WTC11 (cell line): ENCODE measurements around the gene ECI1. TPM values are rescaled to one million over a fixed set of nuclear protein-coding genes. Genes with fewer than 3 reads are reported as not detected.

Source experiments
- AR ChIP-seq: fragments of 250-450 bp; sonication (Bioruptor Pico); IDR thresholded peaks from 2 replicates; pipeline ENCODE4 v1.9.0; 2021; ENCODE audit warnings: mild to moderate bottlenecking
- ERG ChIP-seq: fragments of 250-450 bp; sonication (Bioruptor Pico); IDR thresholded peaks from 2 replicates; pipeline ENCODE4 v1.8.0; 2021; ENCODE audit warnings: mild to moderate bottlenecking
- JAZF1 ChIP-seq: fragments of 250-450 bp; sonication (Bioruptor Pico); IDR thresholded peaks from 2 replicates; pipeline ENCODE4 v1.9.0; 2021; ENCODE audit warnings: moderate library complexity, mild to moderate bottlenecking, inconsistent platforms
- MAX ChIP-seq: sonication (generic); formaldehyde crosslinking; IDR thresholded peaks from 2 replicates; pipeline ENCODE4 v1.8.0; 2022; ENCODE audit warnings: mild to moderate bottlenecking, missing genetic modification reagents
- MYBL2 ChIP-seq: sonication (generic); formaldehyde crosslinking; IDR thresholded peaks from 2 replicates; pipeline ENCODE4 v1.8.1; 2023; ENCODE audit warnings: mild to moderate bottlenecking, moderate library complexity, missing genetic modification reagents
- NR1H2 ChIP-seq: sonication (generic); formaldehyde crosslinking; IDR thresholded peaks from 2 replicates; pipeline ENCODE4 v1.9.0; 2021; ENCODE audit warnings: mild to moderate bottlenecking, moderate library complexity, missing genetic modification reagents
- NR2C2 ChIP-seq: sonication (generic); formaldehyde crosslinking; IDR thresholded peaks from 2 replicates; pipeline ENCODE4 v1.8.0; 2022; ENCODE audit warnings: mild to moderate bottlenecking, missing genetic modification reagents
- SP1 ChIP-seq: sonication (generic); formaldehyde crosslinking; conservative IDR thresholded peaks from 2 replicates; pipeline ENCODE4 v1.8.1; 2022; ENCODE audit warnings: missing genetic modification reagents
- STAT6 ChIP-seq: sonication (generic); formaldehyde crosslinking; conservative IDR thresholded peaks from 2 replicates; pipeline ENCODE4 v1.8.1; 2023; ENCODE audit warnings: mild to moderate bottlenecking, low read depth, missing genetic modification reagents, moderate library complexity
- TEAD1 ChIP-seq: sonication (generic); formaldehyde crosslinking; IDR thresholded peaks from 2 replicates; pipeline ENCODE4 v1.8.0; 2022; ENCODE audit warnings: mild to moderate bottlenecking, missing genetic modification reagents
- TEAD4 ChIP-seq: sonication (generic); formaldehyde crosslinking; IDR thresholded peaks from 2 replicates; pipeline ENCODE4 v1.8.0; 2022; ENCODE audit warnings: mild to moderate bottlenecking, missing genetic modification reagents
- USF2 ChIP-seq: sonication (generic); formaldehyde crosslinking; IDR thresholded peaks from 2 replicates; pipeline ENCODE4 v1.8.1; 2023; ENCODE audit warnings: mild to moderate bottlenecking, missing genetic modification reagents, moderate library complexity
- ZBTB21 ChIP-seq: sonication (generic); formaldehyde crosslinking; IDR thresholded peaks from 2 replicates; pipeline ENCODE4 v1.8.1; 2023; ENCODE audit warnings: mild to moderate bottlenecking, missing genetic modification reagents, borderline replicate concordance
- ZNF281 ChIP-seq: sonication (generic); formaldehyde crosslinking; IDR thresholded peaks from 2 replicates; pipeline ENCODE4 v1.8.0; 2023; ENCODE audit warnings: mild to moderate bottlenecking, missing genetic modification reagents
- ZNF416 ChIP-seq: fragments of 250-450 bp; sonication (Bioruptor Pico); IDR thresholded peaks from 2 replicates; pipeline ENCODE4 v1.9.0; 2021; ENCODE audit warnings: mild to moderate bottlenecking, inconsistent platforms
- ZNF423 ChIP-seq: fragments of 250-450 bp; sonication (Bioruptor Pico); IDR thresholded peaks from 2 replicates; pipeline ENCODE4 v2.1.2; 2022; ENCODE audit warnings: mild to moderate bottlenecking, moderate library complexity
- total RNA-seq: library from RNA; stranded (reverse); gene quantifications from 3 replicates; pipeline ENCODE4 v1.2.3, GENCODE V29; 2021
- TF ChIP-seq, protein P1 (sequence below): fragments of 250-450 bp; sonication (Bioruptor Pico); IDR thresholded peaks from 2 replicates; pipeline ENCODE4 v1.9.0; 2021; ENCODE audit warnings: mild to moderate bottlenecking, borderline replicate concordance
- TF ChIP-seq, protein P2 (sequence below): fragments of 250-450 bp; sonication (Bioruptor Pico); conservative IDR thresholded peaks from 2 replicates; pipeline ENCODE4 v1.9.0; 2021; ENCODE audit warnings: mild to moderate bottlenecking
- TF ChIP-seq, protein P3 (sequence below): sonication (generic); formaldehyde crosslinking; IDR thresholded peaks from 2 replicates; pipeline ENCODE4 v1.8.0; 2023; ENCODE audit warnings: missing genetic modification reagents

The ECI1 gene
- total RNA-seq, 1 experiment from 2014 or later: 100 TPM

- TF ChIP-seq TEAD4 (CRISPR knock-in tag) (no peak), NR2C2 (CRISPR knock-in tag) (no peak), ERG (CRISPR knock-in tag) (peak; percentile 30; the same call in 1 of the 2 replicates), TEAD1 (peak; percentile 88), ZNF416 (CRISPR knock-in tag) (peak; percentile 22), MAX (CRISPR knock-in tag) (peak; percentile 73), ZNF423 (CRISPR knock-in tag) (no peak; the same call in 1 of the 2 replicates), NR1H2 (CRISPR knock-in tag) (no peak), MYBL2 (no peak), STAT6 (CRISPR knock-in tag) (no peak), SP1 (CRISPR knock-in tag) (peak; percentile 94), ZBTB21 (CRISPR knock-in tag) (peak; percentile 59; the same call in 1 of the 2 replicates), AR (CRISPR knock-in tag) (no peak), USF2 (CRISPR knock-in tag) (0 out of 2 replicates have a peak, but pooled peaks have one; percentile 23), JAZF1 (CRISPR knock-in tag) (no peak), ZNF281 (CRISPR knock-in tag) (no peak)
- TF ChIP-seq, protein P1, sequence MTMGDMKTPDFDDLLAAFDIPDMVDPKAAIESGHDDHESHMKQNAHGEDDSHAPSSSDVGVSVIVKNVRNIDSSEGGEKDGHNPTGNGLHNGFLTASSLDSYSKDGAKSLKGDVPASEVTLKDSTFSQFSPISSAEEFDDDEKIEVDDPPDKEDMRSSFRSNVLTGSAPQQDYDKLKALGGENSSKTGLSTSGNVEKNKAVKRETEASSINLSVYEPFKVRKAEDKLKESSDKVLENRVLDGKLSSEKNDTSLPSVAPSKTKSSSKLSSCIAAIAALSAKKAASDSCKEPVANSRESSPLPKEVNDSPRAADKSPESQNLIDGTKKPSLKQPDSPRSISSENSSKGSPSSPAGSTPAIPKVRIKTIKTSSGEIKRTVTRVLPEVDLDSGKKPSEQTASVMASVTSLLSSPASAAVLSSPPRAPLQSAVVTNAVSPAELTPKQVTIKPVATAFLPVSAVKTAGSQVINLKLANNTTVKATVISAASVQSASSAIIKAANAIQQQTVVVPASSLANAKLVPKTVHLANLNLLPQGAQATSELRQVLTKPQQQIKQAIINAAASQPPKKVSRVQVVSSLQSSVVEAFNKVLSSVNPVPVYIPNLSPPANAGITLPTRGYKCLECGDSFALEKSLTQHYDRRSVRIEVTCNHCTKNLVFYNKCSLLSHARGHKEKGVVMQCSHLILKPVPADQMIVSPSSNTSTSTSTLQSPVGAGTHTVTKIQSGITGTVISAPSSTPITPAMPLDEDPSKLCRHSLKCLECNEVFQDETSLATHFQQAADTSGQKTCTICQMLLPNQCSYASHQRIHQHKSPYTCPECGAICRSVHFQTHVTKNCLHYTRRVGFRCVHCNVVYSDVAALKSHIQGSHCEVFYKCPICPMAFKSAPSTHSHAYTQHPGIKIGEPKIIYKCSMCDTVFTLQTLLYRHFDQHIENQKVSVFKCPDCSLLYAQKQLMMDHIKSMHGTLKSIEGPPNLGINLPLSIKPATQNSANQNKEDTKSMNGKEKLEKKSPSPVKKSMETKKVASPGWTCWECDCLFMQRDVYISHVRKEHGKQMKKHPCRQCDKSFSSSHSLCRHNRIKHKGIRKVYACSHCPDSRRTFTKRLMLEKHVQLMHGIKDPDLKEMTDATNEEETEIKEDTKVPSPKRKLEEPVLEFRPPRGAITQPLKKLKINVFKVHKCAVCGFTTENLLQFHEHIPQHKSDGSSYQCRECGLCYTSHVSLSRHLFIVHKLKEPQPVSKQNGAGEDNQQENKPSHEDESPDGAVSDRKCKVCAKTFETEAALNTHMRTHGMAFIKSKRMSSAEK: no peak
- TF ChIP-seq, protein P2, sequence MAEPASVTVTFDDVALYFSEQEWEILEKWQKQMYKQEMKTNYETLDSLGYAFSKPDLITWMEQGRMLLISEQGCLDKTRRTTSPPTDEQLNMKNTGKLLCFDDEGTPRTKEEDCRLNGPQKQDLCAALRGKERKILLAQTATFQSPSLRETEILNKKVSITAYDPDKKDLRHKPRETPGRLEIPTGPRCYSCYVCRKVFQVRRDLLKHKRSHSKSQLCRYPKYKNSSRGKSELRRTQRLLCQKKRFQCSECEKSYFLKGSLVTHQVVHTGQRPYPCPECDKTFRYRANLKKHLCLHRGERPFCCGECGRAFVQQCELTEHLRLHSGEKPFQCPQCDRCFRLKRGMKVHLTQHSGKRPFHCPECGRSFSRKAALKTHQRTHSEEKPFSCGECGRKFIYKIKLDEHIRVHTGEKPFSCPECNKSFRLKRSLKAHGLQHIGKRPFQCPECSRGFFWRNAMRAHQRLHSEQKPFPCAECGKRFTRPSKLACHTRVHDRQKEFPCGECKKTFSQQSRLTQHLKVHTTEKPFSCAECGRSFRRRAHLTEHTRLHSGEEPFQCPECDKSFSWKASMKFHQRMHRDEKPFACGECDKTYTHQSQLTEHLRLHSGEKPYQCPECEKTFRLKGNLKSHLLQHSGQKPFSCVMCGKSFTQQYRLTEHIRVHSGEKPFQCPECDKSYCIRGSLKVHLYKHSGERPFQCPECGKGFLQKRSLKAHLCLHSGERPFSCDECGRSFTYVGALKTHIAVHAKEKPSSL (CRISPR knock-in tag): no peak
- TF ChIP-seq, protein P3, sequence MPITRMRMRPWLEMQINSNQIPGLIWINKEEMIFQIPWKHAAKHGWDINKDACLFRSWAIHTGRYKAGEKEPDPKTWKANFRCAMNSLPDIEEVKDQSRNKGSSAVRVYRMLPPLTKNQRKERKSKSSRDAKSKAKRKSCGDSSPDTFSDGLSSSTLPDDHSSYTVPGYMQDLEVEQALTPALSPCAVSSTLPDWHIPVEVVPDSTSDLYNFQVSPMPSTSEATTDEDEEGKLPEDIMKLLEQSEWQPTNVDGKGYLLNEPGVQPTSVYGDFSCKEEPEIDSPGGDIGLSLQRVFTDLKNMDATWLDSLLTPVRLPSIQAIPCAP (CRISPR knock-in tag): no peak
These were observed at the start of gene ECI1 (continued) for GRCh38 chr16:2251296-2252111.
